ENCODE data around the gene CHRNA4. TPM values are rescaled to one million over a fixed set of nuclear protein-coding genes. Genes with fewer than 3 reads are reported as not detected.

Gene CHRNA4
- total and polyA plus RNA-seq, 2 of the 13 experiments (the other 11 are each of a cell fraction or from before 2014, with no cell fraction given), result not detected

DNA sequence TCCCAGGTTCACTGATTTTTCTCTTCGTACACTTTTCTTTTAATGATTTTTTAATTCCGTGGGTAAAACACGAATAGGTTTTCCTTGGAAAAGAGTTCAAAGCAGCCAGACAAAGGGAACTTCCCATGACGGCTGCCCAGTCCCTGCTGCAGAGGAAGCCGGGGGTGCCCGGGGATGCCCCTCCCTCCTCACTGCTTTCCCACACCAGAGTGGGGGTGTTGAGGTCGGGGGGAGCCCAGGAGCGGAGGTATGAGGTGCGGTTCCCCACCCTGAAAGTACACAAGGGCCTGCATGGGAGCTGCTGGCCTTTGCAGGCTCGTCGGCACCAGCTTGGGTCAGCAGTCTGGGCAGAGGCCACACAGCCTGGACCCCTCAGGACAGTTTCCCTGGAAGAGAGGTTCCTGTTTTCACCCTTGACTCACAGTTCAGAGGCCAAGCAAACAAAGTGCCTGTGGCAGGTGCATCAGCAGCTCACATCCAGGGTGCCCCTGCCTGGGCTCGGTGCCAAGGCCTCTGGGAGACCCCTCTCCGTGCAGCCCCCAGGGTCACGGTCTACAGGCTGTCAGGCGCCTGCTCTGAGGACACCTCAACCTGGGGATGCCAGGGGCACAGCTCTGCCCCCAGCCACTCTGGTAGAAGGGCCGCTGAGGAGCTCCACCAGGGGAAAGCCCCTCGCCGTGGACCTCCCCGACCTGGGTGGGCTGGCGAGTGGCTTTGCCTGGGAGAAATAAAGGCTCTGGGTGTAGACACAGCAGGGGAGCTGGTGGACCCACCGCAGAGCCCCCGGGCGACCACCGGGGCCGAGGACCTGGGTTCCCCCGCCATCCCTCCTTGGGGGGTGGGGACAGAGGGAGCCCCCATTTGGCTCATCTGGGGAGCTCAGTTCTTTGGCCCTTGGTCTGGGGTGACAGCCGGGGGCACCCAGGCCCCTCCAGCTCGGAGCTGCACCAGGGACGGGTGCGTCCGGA is 15.4 kb upstream of the CHRNA4 start (continued):
- TF ChIP-seq ZSCAN30 (CRISPR knock-in tag; IDR thresholded peaks at IDR 0.05) (no peak), SNAPC2 (CRISPR knock-in tag; IDR thresholded peaks at IDR 0.05) (no peak), FOXP1 (IDR thresholded peaks at IDR 0.05) (no peak), FOXP1 (CRISPR knock-in tag; IDR thresholded peaks at IDR 0.05) (no peak), ZSCAN29 (CRISPR knock-in tag; conservative IDR thresholded peaks at IDR 0.05) (no peak), MTERF4 (CRISPR knock-in tag; IDR thresholded peaks at IDR 0.05) (no peak), BRCA1 (CRISPR knock-in tag; IDR thresholded peaks at IDR 0.05) (no peak), ZBTB43 (CRISPR knock-in tag; conservative IDR thresholded peaks at IDR 0.05) (no peak), ZFP37 (CRISPR knock-in tag; IDR thresholded peaks at IDR 0.05; ENCODE audit: borderline replicate concordance) (no peak), ZFAT (CRISPR knock-in tag; conservative IDR thresholded peaks at IDR 0.05) (no peak), RBM39 (IDR thresholded peaks at IDR 0.05; ENCODE audit: low read depth, low read length, poor library complexity, severe bottlenecking) (no peak), BHLHE40 (IDR thresholded peaks at IDR 0.05; ENCODE audit: low read length) (no peak), ONECUT2 (CRISPR knock-in tag; IDR thresholded peaks at IDR 0.05) (no peak), JARID2 (CRISPR knock-in tag; IDR thresholded peaks at IDR 0.05; ENCODE audit: insufficient replicate concordance) (no peak), HOXA3 (CRISPR knock-in tag; IDR thresholded peaks at IDR 0.05) (0 out of 2 replicates have a peak, but pooled peaks have one; percentile 19), ZNF784 (CRISPR knock-in tag; IDR thresholded peaks at IDR 0.05; ENCODE audit: borderline replicate concordance) (no peak)
- TF ChIP-seq, protein P1, sequence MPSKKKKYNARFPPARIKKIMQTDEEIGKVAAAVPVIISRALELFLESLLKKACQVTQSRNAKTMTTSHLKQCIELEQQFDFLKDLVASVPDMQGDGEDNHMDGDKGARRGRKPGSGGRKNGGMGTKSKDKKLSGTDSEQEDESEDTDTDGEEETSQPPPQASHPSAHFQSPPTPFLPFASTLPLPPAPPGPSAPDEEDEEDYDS (CRISPR knock-in tag; IDR thresholded peaks at IDR 0.05), result no peak
- TF ChIP-seq, protein P2, sequence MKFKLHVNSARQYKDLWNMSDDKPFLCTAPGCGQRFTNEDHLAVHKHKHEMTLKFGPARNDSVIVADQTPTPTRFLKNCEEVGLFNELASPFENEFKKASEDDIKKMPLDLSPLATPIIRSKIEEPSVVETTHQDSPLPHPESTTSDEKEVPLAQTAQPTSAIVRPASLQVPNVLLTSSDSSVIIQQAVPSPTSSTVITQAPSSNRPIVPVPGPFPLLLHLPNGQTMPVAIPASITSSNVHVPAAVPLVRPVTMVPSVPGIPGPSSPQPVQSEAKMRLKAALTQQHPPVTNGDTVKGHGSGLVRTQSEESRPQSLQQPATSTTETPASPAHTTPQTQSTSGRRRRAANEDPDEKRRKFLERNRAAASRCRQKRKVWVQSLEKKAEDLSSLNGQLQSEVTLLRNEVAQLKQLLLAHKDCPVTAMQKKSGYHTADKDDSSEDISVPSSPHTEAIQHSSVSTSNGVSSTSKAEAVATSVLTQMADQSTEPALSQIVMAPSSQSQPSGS (CRISPR knock-in tag; IDR thresholded peaks at IDR 0.05), result no peak
- TF ChIP-seq, protein P3, sequence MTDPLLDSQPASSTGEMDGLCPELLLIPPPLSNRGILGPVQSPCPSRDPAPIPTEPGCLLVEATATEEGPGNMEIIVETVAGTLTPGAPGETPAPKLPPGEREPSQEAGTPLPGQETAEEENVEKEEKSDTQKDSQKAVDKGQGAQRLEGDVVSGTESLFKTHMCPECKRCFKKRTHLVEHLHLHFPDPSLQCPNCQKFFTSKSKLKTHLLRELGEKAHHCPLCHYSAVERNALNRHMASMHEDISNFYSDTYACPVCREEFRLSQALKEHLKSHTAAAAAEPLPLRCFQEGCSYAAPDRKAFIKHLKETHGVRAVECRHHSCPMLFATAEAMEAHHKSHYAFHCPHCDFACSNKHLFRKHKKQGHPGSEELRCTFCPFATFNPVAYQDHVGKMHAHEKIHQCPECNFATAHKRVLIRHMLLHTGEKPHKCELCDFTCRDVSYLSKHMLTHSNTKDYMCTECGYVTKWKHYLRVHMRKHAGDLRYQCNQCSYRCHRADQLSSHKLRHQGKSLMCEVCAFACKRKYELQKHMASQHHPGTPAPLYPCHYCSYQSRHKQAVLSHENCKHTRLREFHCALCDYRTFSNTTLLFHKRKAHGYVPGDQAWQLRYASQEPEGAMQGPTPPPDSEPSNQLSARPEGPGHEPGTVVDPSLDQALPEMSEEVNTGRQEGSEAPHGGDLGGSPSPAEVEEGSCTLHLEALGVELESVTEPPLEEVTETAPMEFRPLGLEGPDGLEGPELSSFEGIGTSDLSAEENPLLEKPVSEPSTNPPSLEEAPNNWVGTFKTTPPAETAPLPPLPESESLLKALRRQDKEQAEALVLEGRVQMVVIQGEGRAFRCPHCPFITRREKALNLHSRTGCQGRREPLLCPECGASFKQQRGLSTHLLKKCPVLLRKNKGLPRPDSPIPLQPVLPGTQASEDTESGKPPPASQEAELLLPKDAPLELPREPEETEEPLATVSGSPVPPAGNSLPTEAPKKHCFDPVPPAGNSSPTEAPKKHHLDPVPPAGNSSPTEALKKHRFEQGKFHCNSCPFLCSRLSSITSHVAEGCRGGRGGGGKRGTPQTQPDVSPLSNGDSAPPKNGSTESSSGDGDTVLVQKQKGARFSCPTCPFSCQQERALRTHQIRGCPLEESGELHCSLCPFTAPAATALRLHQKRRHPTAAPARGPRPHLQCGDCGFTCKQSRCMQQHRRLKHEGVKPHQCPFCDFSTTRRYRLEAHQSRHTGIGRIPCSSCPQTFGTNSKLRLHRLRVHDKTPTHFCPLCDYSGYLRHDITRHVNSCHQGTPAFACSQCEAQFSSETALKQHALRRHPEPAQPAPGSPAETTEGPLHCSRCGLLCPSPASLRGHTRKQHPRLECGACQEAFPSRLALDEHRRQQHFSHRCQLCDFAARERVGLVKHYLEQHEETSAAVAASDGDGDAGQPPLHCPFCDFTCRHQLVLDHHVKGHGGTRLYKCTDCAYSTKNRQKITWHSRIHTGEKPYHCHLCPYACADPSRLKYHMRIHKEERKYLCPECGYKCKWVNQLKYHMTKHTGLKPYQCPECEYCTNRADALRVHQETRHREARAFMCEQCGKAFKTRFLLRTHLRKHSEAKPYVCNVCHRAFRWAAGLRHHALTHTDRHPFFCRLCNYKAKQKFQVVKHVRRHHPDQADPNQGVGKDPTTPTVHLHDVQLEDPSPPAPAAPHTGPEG (CRISPR knock-in tag; IDR thresholded peaks at IDR 0.05), result no peak
